ENCODE results near the gene ZSCAN30. TPM values are rescaled to one million over a fixed set of nuclear protein-coding genes. Genes with fewer than 3 reads are reported as not detected.
"Not testable (repeated sequence)": the region's sequence is repeated elsewhere in the genome, so short reads cannot be mapped to it uniquely, and the experiment has no call there.

ZSCAN30 gene
- total and polyA plus RNA-seq, 12 donors = 3.8 to 31.5 (median 14.2) TPM

- no peaks in the 10 kb centered on the region for H3K9me3 ChIP-seq
- TF ChIP-seq CTCF (IDR thresholded peaks at IDR 0.05) = no peak
- no peak for ATAC-seq
- no peaks in the 10 kb centered on the region for H3K36me3 ChIP-seq
- H3K4me1 ChIP-seq = no peaks in the 10 kb centered on the region
- 89 to 90% methylated on average over 3 of the region's 3 CpGs for WGBS, 2 donors
- no peak for DNase-seq
- H3K27me3 ChIP-seq = no peaks in the 10 kb centered on the region
- H3K27ac ChIP-seq = no peak overlapping the region
- H3K4me3 ChIP-seq = no peak overlapping the region
- intact Hi-C loops (cut with DNase I) = loop anchor here in 2 of 10 donors (2.0 to 10.0 kb wide), 2 partner anchors 35 to 219 kb away; no protein-coding TSS in a partner anchor
Measured at GRCh38 chr18:35223797-35224196, 66.2 kb downstream of the ZSCAN30 start.

GRCh38 chr18:35220424-35220823 lies 69.6 kb downstream of the ZSCAN30 start:
- WGBS, 2 donors = 86 to 91% methylated on average over 6 of the region's 6 CpGs
- ATAC-seq = no peak
- intact Hi-C loops (cut with DNase I) = loop anchor here in 1 of 10 donors (10.0 kb wide), 1 partner anchor 216 kb away; no protein-coding TSS in a partner anchor

GRCh38 chr18:35219331-35219730 lies 70.7 kb downstream of the ZSCAN30 start:
- H3K36me3 ChIP-seq; H3K27me3 ChIP-seq; intact Hi-C loops (cut with DNase I); ATAC-seq; H3K27ac ChIP-seq; H3K9me3 ChIP-seq; H3K4me1 ChIP-seq; DNase-seq; H3K4me3 ChIP-seq: not testable (repeated sequence)
- WGBS, 2 donors = 94 to 97% methylated on average over 4 of the region's 4 CpGs

More at GRCh38 chr18:35220424-35220823, 69.6 kb downstream of the ZSCAN30 start:
- Histone ChIP-seq H3K4me1 (no peaks in the 10 kb centered on the region), H3K27me3 (no peaks in the 10 kb centered on the region), H3K4me3 (no peak overlapping the region), H3K9me3 (no peaks in the 10 kb centered on the region), H3K27ac (no peak overlapping the region), H3K36me3 (no peaks in the 10 kb centered on the region)
- no peak for TF ChIP-seq CTCF (IDR thresholded peaks at IDR 0.05)
- no peak for DNase-seq

GRCh38 chr18:35216611-35217010 lies 73.4 kb downstream of the ZSCAN30 start:
- H3K36me3 ChIP-seq; H3K27me3 ChIP-seq; ATAC-seq; H3K9me3 ChIP-seq; H3K4me3 ChIP-seq; DNase-seq; H3K4me1 ChIP-seq; intact Hi-C loops (cut with DNase I); H3K27ac ChIP-seq: not testable (repeated sequence)
- 81 to 85% methylated on average over 10 of the region's 10 CpGs for WGBS, 2 donors

GRCh38 chr18:35215026-35215425 lies 75.0 kb downstream of the ZSCAN30 start:
- no peaks in the 10 kb centered on the region for H3K9me3 ChIP-seq
- 90 to 93% methylated on average over 1 of the region's 1 CpG for WGBS, 2 donors
- no peak for DNase-seq
- H3K4me1 ChIP-seq = no peaks in the 10 kb centered on the region
- H3K36me3 ChIP-seq = no peaks in the 10 kb centered on the region
- no peak for ATAC-seq
- H3K4me3 ChIP-seq = no peak overlapping the region
- no peak overlapping the region for H3K27ac ChIP-seq
- H3K27me3 ChIP-seq = no peaks in the 10 kb centered on the region
- intact Hi-C loops (cut with DNase I) = no loop called here
- TF ChIP-seq CTCF (IDR thresholded peaks at IDR 0.05) = no peak

- H3K4me3 ChIP-seq; ATAC-seq; DNase-seq; intact Hi-C loops (cut with DNase I); H3K36me3 ChIP-seq; H3K27ac ChIP-seq; H3K27me3 ChIP-seq: not testable (repeated sequence)
- Histone ChIP-seq H3K4me1 (peaks cover 0 to 20% (median 6%) of the 10 kb centered on the region in 9 donors), H3K9me3 (peaks cover 0 to 15% (median 3%) of the 10 kb centered on the region in 11 donors)
- 93 to 94% methylated on average over 14 to 18 of the region's 30 CpGs for WGBS, 2 donors
Measured at GRCh38 chr18:35205746-35206458, 84.1 kb downstream of the ZSCAN30 start.

Data from heart right ventricle (tissue), 16 donors.